Measurements from ENCODE around the gene HSPA1L.
"Not testable (repeated sequence)": the region's sequence is repeated elsewhere in the genome, so short reads cannot be mapped to it uniquely, and the experiment has no call there.

GRCh38 chr6:31823592-31824196 lies 8.6 kb upstream of the HSPA1L start:
- TF ChIP-seq, protein P1, sequence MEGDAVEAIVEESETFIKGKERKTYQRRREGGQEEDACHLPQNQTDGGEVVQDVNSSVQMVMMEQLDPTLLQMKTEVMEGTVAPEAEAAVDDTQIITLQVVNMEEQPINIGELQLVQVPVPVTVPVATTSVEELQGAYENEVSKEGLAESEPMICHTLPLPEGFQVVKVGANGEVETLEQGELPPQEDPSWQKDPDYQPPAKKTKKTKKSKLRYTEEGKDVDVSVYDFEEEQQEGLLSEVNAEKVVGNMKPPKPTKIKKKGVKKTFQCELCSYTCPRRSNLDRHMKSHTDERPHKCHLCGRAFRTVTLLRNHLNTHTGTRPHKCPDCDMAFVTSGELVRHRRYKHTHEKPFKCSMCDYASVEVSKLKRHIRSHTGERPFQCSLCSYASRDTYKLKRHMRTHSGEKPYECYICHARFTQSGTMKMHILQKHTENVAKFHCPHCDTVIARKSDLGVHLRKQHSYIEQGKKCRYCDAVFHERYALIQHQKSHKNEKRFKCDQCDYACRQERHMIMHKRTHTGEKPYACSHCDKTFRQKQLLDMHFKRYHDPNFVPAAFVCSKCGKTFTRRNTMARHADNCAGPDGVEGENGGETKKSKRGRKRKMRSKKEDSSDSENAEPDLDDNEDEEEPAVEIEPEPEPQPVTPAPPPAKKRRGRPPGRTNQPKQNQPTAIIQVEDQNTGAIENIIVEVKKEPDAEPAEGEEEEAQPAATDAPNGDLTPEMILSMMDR (conservative IDR thresholded peaks at IDR 0.05; ENCODE audit: low read length) = not testable (repeated sequence)
- TF ChIP-seq EZH2phosphoT487 (IDR thresholded peaks at IDR 0.05; ENCODE audit: borderline replicate concordance) = not testable (repeated sequence)
